ENCODE measurements around the gene SLC22A1.
"Not testable (repeated sequence)": the region's sequence is repeated elsewhere in the genome, so short reads cannot be mapped to it uniquely, and the experiment has no call there.

SLC22A1 gene

DNA sequence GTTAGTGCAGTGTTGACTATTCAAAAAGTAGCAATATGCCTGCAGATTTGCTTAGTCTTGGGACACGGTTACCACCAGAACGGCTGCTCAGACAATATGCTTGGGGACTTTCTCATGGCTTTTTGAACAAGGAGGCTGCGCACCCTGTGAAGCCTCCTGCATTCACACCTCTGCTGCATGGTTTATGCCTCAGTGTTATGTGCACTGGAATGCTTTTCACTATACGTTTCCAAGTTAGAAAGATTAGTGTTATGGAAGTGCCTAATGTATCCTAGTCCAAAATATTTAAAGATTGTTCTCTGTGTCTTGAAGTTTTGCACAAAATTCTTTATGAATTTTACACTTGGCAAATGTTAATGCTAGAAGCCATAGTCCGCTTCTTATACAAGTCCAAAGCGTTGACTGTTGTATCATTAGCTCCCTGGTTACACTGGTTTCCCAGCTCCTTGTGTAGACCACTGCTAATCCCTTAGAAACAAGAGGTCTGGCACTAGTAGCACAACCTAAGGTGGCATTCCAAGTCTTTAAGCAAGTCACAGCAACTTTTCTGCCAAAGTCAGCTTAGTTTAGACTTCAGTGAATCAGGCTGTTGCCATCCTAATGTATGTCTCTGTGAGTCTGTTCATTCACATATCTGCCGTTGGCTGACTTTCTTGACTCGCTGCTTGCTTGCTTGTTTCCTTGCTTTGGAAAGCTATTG lies 26.3 kb upstream of the SLC22A1 start:
- DNase-seq: no peak

DNA sequence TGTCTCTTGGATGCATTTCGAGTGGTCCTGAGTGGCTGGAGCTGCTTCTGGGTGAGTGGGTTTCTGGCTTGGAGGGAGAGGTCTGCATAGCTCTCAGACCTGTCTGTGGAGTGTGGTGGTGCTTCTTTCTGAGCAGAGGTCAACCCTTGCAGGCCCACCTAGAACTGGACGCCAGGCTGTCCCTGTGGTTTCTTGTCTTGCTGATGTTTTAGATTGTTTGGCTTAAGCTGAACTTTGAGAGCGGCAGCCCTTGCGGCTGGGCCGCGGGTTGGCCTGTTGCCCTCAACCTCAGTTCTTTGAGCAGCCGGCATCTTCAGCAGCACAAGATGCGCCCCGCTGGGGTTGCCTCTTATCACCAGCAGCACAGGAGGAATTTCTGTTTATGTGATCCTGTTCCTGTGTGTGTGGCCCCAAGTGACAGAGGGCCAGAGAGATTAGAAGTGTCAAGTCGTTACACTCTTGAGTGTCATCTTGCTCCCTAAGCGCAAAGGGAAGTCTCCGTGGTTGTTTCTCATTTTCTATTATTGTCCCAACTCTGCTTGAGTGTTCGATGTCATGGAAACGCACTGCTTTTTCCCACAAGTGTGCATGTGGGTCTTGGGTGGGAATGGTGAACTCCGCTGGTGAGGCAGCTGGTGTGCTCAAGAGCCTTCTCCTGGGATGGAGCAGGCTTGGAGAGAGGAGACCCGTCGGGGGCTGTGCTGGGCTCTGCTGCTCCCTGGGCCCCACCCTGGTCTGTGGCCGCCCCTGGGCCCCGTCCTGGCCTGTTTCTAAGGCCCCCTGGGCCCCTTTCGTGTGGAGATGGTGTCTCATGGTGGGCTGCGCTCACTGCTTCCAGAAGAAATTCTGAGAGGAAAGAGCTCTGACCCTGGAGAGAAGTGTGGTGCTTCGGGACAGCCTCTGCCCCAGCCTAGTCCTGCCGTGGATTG lies 20.1 kb upstream of the SLC22A1 start:
- DNase-seq: no peak

DNA sequence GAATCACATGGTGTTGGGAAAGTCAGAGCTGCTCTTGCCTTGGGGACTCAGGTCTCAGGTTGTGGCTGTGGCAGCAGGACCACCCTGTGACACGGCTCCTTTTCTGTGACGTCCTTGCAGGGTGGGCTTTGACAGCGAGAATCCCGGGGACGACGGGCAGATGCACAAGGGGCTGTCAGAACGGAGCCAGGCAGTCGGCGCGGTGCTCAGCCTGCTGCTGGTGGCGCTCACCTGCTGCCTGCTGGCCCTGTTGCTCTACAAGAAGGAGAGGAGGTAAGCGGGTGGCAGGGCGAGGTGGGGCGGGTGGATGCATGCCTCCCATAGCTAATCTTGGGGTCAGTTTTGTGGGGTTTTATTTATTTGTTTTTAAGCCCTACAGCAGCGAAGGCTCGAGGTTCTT lies 19.2 kb upstream of the SLC22A1 start:
- DNase-seq: no peak

DNA sequence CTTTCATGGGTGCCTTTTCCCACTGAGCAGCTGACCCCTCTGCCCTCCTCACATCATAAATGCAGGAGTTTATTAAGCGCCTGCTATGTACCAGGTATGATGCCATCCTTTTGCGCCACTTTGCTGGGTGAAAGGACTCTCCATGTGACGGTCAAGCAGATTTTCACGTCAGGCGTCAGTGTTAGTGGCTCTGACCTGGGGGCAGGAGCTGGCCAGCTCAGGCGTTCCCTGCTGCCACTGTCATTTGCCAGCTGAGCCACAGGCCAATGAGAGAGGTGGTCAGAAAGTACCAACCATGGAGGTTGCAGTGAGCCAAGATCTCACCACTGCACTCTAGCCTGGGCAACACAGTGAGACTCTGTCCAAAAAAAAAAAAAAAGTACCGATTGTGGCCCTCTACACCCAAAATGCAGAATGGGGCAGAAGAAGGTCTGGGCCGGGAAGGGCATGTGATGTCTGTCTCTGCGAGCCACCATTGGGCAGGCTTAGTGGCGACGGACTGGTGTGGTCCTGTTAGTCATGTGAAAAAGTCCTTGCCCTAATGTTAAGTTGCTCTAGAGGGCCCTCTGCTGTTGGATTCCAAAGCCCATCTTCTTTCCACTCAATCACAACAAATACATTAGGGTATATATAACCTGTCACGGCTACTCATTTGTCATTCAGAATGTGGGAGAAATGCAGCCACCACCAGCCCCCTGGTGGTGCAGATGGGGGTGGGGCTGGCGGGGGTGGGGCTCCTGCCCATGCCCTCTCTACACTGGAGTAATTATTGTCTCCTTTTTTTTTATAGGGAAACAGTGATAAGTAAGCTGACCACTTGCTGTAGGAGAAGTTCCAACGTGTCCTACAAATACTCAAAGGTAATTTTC lies 18.4 kb upstream of the SLC22A1 start:
- no peak for DNase-seq

DNA sequence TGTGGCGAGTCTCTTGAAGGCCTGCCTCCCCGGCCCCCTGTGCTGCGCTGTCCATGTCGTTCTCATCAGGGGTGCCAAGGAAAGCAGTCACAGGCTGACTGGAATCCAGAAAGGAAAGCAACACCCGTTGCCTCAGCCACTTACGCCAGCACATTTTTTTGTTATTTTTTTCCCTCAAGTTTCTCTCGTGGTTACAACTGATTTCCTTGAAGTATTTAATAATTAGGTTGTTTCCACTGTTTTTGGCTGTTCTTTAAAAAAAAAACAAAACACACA lies 17.9 kb upstream of the SLC22A1 start:
- no peak for DNase-seq

DNA sequence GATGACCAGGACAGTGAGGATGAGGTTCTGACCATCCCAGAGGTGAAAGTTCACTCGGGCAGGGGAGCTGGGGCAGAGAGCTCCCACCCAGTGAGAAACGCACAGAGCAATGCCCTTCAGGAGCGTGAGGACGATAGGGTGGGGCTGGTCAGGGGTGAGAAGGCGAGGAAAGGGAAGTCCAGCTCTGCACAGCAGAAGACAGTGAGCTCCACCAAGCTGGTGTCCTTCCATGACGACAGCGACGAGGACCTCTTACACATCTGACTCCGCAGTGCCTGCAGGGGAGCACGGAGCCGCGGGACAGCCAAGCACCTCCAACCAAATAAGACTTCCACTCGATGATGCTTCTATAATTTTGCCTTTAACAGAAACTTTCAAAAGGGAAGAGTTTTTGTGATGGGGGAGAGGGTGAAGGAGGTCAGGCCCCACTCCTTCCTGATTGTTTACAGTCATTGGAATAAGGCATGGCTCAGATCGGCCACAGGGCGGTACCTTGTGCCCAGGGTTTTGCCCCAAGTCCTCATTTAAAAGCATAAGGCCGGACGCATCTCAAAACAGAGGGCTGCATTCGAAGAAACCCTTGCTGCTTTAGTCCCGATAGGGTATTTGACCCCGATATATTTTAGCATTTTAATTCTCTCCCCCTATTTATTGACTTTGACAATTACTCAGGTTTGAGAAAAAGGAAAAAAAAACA lies 16.6 kb upstream of the SLC22A1 start:
- no peak for DNase-seq

DNA sequence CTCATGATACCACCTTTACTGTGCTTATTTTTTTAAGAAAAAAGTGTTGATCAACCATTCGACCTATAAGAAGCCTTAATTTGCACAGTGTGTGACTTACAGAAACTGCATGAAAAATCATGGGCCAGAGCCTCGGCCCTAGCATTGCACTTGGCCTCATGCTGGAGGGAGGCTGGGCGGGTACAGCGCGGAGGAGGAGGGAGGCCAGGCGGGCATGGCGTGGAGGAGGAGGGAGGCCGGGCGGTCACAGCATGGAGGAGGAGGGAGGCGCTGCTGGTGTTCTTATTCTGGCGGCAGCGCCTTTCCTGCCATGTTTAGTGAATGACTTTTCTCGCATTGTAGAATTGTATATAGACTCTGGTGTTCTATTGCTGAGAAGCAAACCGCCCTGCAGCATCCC lies 15.6 kb upstream of the SLC22A1 start:
- DNase-seq: no peak

DNA sequence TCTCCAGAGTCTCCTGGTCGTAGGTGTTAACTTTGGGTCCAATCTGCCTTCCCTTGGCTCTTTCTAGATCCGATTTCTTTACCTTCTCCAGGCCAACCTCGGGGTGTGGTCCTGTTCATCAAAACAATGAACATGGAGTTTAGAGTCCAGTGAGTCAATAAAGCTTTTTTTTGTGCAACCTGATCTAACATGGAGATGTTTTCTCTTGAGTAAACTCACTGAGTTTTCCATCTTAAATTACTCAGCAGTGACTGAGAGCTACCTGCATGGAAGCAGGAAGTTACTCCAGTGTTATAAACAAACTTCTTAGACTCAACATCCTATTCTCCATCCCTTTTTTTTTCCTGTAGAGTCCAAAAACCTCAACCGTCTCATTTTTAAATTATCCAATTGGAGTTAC lies 14.9 kb upstream of the SLC22A1 start:
- no peak for DNase-seq

DNA sequence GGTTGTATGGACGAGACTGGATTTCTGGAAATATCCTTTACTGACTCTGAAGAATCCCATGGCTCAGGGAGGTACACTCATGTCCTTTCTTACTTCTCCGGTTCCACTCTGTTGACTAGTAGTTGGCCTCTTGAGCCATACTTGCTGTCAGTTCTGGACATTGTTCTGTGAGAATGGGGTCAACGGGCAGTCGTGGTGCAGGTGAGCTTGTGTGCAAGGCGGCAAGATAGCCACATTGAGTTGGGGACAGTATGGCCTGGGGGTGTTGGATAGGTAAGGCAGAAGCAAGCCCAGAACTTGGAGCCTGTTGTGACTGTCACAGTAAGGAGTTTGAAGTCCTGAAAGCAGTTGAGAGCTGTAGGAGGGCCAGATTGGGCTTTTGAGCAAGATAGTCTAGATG lies 13.5 kb upstream of the SLC22A1 start:
- DNase-seq: no peak

DNA sequence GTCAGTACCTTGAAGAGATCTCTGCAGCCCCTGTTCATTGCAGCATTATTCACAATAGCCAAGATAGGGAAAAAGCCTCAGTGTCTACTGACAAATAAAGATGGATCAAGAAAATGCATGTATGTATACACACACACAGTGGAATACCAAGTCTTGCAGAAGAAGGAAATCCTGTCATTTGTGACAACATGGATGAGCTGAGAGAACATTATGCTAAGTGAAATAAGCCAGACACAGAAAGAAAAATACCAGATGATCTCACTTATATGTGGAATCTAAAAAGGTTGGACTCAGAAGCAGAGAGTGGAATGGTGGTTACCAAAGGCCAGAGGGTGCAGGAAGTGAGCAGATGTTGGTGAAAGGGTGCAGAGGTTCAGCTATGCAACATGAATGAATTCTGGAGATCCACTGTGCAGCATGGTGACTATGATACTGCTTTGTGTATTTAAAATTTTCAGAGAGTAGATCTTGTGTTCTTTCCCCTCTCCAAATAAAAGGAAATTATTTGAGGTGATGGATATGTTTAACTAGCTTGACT lies 11.0 kb upstream of the SLC22A1 start:
- no peak for DNase-seq

DNA sequence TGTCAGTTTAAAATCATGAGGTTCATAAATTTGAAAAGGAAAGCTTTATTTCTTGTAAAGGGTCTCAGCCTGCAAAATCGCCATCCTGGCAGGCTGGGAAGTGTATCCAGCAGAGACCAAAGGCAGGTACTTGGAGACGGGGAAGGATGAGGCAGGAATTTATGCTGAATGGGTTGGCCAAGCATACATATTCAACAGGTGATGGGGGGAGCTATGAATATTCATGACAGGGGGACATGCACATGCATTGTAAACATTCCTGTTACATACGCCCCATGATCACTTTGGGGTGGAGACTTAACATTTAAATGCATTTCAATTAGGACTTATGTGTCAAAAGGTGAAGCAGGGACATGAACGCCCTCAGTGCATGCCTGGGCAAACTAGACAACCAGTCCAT lies 9.8 kb upstream of the SLC22A1 start:
- no peak for DNase-seq

DNA sequence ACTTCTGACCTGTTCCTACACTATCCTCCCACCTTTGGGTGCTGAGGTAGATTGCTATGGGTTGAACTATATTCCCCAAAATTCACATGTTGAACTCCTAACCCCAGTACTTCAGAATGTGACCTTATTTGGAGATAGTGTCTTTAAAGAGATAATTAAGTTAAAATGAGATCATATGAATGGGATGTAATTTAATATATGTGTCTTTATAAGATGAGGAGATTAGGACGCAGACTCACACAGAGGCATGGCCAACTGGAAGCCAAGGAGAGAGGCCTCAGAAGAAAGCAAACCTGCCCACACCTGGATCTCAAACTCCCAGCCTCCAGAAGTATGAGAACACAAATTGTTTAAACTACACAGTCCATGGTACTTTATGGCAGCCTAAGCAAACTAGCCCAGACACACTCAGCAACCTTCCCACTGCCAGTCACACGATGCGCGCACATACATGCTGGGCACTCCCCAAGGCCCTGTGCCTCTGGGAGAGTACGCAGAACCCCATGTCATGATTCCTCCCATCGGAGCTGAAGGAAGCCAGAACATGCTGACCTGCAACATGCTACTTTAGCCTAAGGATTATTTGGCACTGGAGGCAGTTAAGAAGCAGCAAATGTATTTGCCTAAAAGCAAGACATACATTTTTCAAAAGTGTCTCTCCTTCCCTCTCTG lies 8.9 kb upstream of the SLC22A1 start:
- DNase-seq: no peak

DNA sequence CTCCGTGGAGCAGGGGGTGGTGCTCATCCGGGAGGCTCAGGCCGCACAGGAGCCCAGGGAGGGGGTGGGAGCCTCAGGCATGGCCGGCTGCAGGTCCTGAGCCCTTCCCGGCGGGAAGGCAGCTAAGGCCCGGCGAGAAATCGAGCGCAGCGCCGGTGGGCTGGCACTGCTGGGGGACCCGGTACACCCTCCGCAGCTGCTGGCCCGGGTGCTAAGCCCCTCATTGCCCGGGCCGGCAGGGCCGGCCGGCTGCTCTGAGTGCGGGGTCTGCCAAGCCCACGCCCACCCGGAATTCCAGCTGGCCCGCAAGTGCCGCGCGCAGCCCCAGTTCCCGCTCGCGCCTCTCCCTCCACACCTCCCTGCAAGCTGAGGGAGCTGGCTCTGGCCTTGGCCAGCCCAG lies 7.1 kb upstream of the SLC22A1 start:
- not testable (repeated sequence) for DNase-seq

DNA sequence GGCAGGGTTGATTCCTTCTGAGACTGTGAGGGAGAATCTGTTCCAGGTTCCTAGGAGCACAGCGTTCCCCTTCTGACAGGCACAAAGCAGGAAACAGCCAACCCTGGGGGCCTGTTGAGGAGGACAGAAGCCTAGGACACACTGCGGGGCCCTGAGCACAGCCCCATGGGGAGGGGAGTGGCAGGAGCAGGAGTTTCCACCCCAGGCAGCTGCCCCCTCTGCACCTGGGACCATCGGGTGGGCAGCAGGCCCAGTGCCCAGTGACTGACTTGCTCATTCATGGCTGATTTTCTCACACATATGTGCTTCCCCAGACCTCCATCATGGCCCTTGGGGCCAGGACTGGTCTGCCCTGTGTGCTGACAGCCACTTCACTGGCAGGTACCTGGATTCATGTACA lies 6.2 kb upstream of the SLC22A1 start:
- no peak for DNase-seq

DNA sequence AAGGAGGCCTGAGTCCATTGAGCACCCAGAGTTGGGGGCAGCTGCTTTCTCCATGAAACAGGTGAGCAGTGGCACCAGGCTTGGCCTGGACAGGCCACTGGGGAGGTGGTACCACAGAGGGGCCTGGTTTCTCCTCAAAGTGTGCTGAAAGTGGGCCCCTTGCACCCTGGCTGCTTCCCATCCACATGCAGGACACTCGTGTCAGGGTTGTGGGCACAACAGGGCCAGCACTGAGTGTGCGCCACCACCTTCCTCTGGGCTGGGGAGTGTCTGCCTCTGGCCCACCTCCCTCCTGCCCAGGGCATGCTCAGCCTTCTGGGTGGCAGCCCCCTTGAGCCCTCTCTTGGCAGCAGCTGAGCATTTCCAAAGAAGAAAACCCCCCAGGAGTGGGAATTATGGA lies 5.2 kb upstream of the SLC22A1 start:
- no peak for DNase-seq

DNA sequence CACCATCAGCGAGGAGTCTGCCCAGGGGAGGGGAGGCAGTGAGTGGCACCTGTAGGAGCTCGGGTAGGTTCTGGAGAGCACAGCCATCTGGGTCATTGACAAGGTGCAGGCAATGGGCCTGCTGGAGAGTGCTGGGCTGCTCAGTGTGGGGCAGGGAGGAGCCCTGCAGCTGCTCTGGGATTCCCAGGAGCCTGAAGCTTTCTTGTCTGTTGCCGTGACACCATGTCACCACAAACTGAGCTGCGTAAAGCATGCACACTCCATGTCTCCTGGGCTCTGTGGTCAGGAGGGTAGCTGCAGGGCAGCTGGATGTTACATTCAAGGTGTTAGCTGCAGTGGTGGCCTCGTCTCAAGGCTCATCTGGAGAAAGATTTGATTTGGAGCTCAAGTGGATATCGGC lies 4.5 kb upstream of the SLC22A1 start:
- no peak for DNase-seq

DNA sequence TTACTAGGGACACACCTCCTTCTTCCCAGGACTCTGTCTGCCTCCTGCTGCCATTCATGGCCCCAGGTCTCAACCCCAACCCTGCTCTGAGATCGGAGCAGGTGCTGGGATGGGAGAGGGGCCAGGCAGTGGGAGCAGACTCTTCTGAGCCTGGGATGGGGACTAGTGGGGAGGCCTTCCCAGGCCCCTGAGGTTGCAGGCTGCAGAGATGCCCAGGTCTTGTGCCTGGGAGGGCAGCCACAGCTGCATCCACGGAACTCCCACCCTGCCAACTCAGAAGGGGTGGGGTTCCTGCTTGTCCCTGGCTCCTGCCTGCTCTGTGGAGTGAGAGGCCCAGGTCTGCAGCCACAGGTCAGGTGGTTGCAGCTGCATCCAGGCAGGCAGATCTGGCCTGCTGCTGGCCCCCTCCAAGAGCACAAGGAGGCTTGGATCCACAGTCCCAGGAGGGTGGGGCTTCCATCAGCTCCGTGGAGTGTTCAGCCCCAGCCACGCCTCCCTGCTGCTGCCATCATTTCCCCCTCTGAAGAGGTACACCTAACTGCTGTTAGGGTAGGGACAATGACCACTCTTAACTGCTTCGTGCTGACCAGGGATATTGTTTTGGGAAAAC lies 2.9 kb upstream of the SLC22A1 start:
- DNase-seq: no peak

DNA sequence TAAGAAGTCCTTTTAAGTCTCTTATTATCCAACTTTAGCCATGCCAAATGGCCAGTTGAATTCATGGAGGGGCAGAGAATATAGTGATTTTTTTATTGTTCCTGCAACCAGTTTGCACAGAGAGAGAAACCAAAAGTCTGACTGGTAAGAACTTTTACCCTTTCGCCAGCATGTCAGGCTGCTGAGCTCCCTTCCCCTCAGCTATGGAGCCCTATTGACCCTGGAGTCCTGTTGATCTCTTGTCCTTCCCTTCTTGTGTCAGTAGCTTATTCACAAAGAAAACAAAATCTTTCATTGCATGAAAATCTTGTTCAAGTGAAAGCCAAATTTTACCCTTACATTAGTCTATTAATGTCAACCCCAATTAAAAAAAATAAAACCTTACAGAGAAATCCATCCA lies 1.5 kb upstream of the SLC22A1 start:
- no peak for DNase-seq

DNA sequence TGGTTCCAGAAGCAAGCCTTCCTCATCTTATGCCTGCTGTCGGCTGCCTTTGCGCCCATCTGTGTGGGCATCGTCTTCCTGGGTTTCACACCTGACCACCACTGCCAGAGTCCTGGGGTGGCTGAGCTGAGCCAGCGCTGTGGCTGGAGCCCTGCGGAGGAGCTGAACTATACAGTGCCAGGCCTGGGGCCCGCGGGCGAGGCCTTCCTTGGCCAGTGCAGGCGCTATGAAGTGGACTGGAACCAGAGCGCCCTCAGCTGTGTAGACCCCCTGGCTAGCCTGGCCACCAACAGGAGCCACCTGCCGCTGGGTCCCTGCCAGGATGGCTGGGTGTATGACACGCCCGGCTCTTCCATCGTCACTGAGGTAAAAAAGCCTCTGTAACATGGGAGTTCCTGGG lies 366 bp downstream of the SLC22A1 start:
- no peak for DNase-seq

DNA sequence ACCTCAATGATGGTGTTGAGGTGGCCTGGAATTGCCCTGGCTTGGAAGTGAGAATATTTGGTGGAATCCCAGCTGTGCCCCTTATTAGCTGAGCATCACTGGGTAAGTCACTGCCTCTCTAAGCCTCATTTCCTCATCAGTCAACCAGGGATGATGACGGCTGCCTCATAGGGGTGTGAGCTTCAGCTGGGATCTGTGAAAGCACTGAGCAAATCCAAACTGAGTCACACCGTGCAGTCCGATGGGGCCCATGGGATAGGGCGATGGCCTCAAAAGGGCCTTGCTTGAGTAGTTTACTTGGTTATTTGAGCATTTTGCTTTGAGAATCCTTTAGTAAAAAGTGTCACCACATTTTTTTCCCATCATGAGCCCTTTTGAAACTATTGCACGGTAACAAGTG lies 1.1 kb downstream of the SLC22A1 start:
- no peak for DNase-seq

DNA sequence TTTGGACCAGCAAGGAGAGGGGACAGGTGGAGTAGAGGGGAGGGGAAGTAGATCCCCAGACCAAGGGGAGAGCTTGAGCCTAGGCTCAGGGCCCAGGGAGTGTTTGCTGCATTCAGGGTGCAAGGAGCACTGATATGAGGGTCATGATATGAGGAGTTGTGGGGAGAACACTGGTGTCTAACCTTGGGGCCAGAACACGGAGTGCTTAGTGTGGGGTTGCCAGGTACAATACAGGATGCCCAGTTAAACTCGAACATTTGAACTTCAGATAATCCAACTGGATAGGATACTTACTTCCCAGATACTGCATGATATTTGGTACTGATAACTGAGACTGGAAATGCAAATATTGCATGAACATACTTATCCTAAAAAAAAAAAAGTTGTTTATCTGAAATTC lies 2.4 kb downstream of the SLC22A1 start:
- DNase-seq: no peak

DNA sequence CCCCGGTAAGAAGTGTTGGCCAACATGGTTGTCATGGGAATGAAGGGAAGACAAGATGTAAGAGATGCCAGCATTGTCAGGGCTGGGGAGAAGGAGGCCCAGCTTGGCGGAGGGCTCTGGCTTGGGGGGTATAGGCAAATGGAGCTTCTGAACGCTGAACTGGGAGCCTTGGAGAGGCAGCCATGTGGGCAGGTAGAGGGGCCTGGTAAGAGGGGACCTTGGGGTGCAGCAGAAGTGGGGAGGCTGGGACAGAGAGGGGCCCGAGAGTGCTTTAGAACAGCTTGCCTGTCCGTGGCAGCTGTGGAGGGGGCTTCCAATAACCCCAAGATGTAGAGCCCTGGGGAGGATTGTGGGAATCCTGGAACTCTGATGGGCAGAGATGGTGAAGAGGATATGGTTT lies 3.0 kb downstream of the SLC22A1 start:
- no peak for DNase-seq

All from stimulated activated CD4-positive, alpha-beta T cell treated with anti-CD3 and anti-CD28 coated beads, Interleukin-1b, Interleukin-23, amount 100 ng/mL, for 48 hours (primary cell).